Rectal smooth muscle tissue (tissue), 1 donor: ENCODE measurements around the gene OR51B2.
"Not testable (repeated sequence)": the region's sequence is repeated elsewhere in the genome, so short reads cannot be mapped to it uniquely, and the experiment has no call there.

ENCODE experiments used
- H3K27ac ChIP-seq: one replicate; pipeline ENCODE4 v1.7.0; 2013; ENCODE audit warnings: low read depth, low read length, inconsistent platforms
- H3K27me3 ChIP-seq: one replicate; pipeline ENCODE4 v1.7.0; 2013; ENCODE audit warnings: low read length; ENCODE audit not compliant: control insufficient read depth, insufficient read depth
- H3K36me3 ChIP-seq: one replicate; pipeline ENCODE4 v1.7.0; 2013; ENCODE audit warnings: low read length; ENCODE audit not compliant: control insufficient read depth, insufficient read depth
- H3K4me1 ChIP-seq: one replicate; pipeline ENCODE4 v1.7.0; 2013; ENCODE audit warnings: low read length; ENCODE audit not compliant: control insufficient read depth, insufficient read depth
- H3K4me3 ChIP-seq: one replicate; pipeline ENCODE4 v1.7.0; 2013; ENCODE audit warnings: low read length
- H3K9ac ChIP-seq: one replicate; pipeline ENCODE4 v1.7.0; 2013; ENCODE audit warnings: low read length

Gene OR51B2

DNA sequence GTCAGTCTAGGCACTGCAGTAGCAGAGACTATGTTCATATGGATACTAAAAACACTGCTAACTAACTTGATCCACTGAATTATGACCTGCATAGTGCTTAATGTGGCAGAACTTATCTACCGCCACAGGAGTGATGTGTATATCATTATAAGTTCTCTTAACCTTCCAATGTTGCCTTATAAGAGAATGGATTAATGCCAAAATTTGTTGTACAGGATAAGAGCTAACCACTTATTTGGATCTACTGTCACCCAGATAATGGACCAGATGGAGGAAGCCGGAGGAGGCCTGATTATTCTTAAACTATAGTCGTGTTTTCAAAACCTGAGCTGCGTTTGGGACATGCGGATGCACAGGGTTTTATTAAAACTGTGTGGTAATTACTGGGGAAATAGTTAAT, 20.5 kb downstream of the OR51B2 start:
- no peaks in the 10 kb centered on the region for H3K36me3 ChIP-seq
- no peak overlapping the region for H3K9ac ChIP-seq
- H3K27me3 ChIP-seq = no peaks in the 10 kb centered on the region
- no peaks in the 10 kb centered on the region for H3K4me1 ChIP-seq
- no peak overlapping the region for H3K27ac ChIP-seq
- no peak overlapping the region for H3K4me3 ChIP-seq

DNA sequence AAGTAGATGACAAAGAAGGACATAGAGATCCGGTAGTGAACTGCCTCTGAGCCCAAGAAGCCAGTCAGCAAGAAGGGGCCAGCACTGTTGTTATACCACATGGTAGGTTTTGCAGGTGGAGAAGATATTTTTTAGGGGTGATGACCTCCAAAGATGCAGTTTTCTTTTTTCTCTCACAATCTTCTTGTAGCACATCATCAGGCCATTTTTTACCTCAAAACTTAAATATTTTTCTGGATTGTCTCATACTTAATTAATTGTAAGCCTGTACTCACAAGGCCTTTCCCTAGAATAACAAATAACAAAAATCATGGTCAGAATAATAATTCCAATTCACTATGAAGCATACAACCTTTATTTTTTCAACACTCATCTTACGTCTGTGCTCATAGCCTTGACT, 22.3 kb downstream of the OR51B2 start, which contains the start of gene OR51B4:
OR51B4 (minus strand) TSS at position 101 of the 400 bp plus-strand sequence; CDS start at position 101, 0 bp downstream.
- no peak within 1 kb of the TSS for H3K4me3 ChIP-seq
- no peaks in the 10 kb centered on the region for H3K36me3 ChIP-seq
- no peak within 1 kb of the TSS for H3K9ac ChIP-seq
- no peaks in the 10 kb centered on the region for H3K4me1 ChIP-seq
- H3K27ac ChIP-seq = no peak within 1 kb of the TSS
- no peaks in the 10 kb centered on the region for H3K27me3 ChIP-seq

DNA sequence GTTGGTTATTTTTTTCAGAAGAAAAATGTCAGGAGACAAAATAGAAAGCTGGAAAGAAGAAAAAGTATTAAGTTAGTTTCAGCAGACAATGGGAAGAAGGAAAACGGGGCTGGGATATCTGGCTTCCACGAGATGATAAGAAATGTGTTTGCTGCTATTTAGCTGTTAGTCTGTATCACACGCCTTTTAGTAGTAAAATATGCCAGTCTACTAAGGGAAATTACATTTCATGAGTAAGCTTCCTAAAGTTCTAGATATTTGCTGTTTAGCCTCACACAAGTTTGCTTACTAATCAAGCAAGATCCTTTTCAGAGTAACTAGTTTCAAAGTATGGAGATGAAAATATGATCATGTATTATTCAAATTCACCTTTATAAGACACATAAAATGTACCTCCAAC, 23.8 kb downstream of the OR51B2 start:
- Histone ChIP-seq H3K36me3 (no peaks in the 10 kb centered on the region), H3K27me3 (no peaks in the 10 kb centered on the region), H3K9ac (no peak overlapping the region), H3K4me3 (no peak overlapping the region), H3K27ac (no peak overlapping the region), H3K4me1 (no peaks in the 10 kb centered on the region)

DNA sequence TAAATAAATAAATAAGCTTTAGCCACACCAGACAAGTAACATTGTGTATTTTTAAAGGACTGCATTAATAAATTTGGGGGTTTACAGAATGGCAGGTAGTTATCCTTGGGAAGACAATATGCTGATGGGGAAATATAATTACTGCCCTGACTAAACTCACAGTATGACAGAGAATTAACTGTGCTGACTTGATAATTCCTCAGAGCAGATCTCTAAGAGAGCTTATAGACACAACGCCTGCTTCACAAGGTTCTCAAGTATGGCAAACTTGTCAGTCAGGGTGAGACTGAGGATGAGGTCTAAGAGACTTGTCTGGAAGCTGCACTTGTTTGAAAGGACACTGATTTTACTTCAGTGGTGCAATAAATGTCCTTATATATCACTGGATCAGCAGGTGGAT, 25.6 kb downstream of the OR51B2 start:
- H3K9ac ChIP-seq = no peak overlapping the region
- no peaks in the 10 kb centered on the region for H3K36me3 ChIP-seq
- H3K4me3 ChIP-seq = no peak overlapping the region
- no peaks in the 10 kb centered on the region for H3K27me3 ChIP-seq
- H3K4me1 ChIP-seq = no peaks in the 10 kb centered on the region
- H3K27ac ChIP-seq = no peak overlapping the region

DNA sequence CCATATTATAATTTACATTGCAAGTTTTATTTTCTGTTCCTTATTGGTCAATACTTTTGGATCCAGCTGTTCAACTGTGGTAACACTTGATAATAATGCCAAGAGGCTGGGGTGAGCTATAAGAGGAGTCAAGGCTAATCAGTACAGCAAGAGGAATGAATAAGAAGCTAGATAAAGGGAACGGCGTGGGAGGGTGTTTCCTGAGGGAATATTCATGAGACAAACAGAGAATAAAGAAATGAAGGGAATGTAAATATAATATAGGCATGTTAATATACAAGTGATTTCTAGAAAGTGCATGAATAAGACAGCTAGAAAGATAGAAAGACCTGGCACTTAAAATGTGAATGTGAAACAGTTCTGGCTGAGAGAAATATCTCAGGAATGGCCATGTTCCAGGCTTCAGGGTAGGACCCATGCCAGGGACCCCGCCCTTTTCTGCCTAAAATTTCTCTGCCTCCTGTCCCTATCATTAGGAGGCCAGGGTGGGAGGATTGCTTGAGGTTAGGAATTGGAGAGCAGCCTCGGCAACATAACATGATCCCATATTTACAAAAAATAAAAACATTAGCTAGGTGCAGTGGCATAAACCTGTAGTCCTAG, 26.3 kb downstream of the OR51B2 start:
- Histone ChIP-seq H3K9ac (no peak overlapping the region), H3K4me3 (no peak overlapping the region), H3K36me3 (no peaks in the 10 kb centered on the region), H3K4me1 (no peaks in the 10 kb centered on the region), H3K27ac (no peak overlapping the region), H3K27me3 (no peaks in the 10 kb centered on the region)

DNA sequence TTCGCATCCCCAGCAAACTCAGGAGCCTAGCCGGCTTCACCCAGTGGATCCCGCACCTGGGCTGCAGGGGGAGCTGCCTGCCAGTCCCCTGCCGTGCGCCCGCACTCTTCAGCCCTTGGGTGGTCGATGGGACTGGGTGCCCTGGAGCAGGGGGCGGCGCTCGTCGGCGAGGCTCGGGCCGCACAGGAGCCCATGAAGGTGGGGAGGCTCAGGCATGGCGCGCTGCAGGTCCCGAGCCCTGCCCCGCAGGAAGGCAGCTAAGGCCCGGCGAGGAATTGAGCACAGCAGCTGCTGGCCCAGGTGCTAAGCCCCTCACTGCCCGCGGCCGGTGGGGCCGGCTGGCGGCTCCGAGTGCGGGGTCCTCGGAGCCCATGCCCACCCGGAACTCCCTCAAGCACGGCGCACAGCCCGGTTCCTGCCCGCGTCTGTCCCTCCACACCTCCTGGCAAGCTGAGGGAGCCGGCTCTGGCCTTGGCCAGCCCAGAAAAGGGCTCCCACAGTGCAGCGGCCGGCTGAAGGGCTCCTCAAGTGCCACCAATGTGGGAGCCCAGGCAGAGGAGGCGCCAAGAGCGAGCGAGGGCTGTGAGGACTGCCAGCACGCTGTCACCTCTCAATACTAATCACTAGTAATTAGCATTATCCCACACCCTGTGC, 29.6 kb downstream of the OR51B2 start:
- not testable (repeated sequence) for H3K27ac ChIP-seq, H3K9ac ChIP-seq, H3K4me1 ChIP-seq, H3K27me3 ChIP-seq, H3K4me3 ChIP-seq, H3K36me3 ChIP-seq

DNA sequence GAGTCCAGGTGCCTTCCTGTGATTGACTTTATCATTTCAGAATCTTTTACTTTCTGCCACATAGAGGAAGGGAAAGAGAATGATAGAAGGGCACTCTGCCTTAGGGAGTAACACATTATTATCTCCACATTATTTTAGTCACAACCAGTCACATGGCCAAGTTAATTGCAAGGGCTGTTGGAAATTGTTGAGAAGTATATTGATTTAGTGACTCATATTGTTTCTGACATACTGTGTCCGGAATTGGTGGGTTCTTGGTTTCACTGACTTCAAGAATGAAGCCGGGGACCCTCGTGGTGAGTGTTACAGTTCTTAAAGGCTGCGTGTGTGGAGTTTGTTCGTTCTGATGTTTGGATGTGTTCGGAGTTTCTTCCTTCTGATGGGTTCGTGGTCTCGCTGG, 31.1 kb downstream of the OR51B2 start:
- Histone ChIP-seq H3K4me3 (no peak overlapping the region), H3K36me3 (no peaks in the 10 kb centered on the region), H3K9ac (no peak overlapping the region), H3K27me3 (no peaks in the 10 kb centered on the region), H3K4me1 (no peaks in the 10 kb centered on the region), H3K27ac (no peak overlapping the region)

DNA sequence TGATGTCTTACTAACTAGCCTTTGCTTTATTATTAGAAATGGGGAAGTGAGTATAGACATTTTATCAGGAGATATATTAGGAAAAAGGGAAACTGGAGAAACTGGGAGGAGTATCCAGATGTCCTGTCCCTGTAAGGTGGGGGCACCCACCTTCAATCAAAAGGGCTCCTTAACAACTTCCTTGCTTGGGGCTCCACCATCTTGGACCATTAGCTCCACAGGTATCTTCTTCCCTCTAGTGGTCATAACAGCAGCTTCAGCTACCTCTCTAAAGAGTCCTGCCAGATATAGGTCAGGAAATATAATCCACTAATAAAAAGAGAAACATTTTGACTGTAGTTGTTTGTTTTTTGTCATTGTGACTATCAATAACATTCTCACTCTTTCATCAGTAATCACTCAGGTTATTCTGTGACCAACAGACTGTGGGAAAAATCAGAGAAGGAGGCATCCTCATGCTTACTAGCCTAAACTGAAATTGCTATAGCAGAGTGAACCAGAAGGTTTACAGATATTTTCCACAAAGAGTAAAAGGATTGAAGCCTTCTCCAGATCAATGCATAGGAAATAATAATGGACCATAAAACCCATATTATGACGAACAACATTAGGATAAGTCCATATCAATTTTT, 32.8 kb downstream of the OR51B2 start:
- no peak overlapping the region for H3K27ac ChIP-seq
- H3K4me3 ChIP-seq = no peak overlapping the region
- no peaks in the 10 kb centered on the region for H3K36me3 ChIP-seq
- H3K27me3 ChIP-seq = no peaks in the 10 kb centered on the region
- no peaks in the 10 kb centered on the region for H3K4me1 ChIP-seq
- H3K9ac ChIP-seq = no peak overlapping the region

DNA sequence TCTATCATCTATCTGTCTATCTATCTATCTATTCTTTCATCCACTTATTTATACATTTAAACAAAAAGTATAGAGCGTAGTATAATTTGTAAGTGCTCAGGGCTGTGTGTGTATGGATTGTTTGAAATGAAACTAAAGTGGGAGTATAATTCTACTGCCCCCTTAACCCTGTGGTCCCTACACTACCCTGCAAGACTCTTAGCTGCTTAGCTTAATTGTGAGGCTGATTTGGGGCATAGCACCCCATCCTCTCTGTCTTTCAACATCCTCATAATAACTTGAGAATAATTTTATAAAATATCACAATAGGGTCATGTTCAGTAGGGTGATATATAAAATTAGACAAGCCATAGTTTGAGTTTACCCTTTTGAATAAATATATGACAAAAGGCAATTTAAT, 34.0 kb downstream of the OR51B2 start:
- H3K4me3 ChIP-seq = no peak overlapping the region
- H3K27ac ChIP-seq = no peak overlapping the region
- no peaks in the 10 kb centered on the region for H3K4me1 ChIP-seq
- no peak overlapping the region for H3K9ac ChIP-seq
- no peaks in the 10 kb centered on the region for H3K27me3 ChIP-seq
- no peaks in the 10 kb centered on the region for H3K36me3 ChIP-seq

DNA sequence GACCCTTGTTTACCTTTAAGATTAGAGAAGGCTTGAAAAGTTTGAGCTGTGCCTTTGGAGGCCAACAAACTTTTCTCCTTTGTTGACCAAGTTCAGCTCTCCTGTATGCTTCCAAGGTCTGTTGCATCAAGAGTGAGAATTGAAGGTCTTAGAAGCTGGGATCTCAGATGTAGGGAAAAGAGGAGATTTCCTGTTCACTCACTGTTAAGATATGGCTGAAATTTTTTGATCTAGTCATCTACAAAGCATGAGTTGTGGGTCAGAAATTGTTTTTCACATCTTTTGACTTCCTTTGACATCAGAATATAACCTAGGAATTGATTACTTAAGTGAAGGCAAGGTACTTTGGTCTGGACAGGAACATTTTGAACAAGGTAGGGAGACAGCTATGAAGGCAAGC, 34.4 kb downstream of the OR51B2 start:
- no peaks in the 10 kb centered on the region for H3K36me3 ChIP-seq

DNA sequence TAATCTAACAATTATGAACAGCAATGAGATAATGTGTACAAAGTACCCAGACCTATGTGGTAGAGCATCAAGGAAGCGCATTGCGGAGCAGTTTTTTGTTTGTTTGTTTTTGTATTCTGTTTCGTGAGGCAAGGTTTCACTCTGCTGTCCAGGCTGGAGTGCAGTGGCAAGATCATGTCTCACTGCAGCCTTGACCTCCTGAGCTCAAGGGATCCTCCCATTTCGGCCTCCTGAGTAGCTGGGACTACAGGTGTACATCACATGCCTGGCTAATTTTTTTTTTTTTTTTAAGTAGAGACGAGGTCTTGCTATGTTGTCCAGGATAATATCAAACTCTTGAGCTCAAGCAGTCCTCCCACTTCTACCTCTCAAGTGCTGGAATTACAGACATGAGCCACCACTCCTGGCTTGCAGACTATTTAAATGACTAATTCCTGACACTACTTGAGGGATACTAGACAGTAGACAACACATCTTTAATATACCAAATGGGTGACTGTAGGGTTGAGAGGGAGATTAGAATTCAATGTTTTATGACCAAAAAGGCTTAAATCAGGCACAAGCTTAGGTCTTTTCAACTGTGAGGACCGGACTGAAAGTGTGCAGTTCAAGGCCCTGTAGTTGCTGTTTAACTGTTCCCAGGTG, 35.1 kb downstream of the OR51B2 start:
- no peak overlapping the region for H3K9ac ChIP-seq
- no peaks in the 10 kb centered on the region for H3K36me3 ChIP-seq
- no peak overlapping the region for H3K4me3 ChIP-seq
- H3K27me3 ChIP-seq = no peaks in the 10 kb centered on the region
- H3K4me1 ChIP-seq = no peaks in the 10 kb centered on the region
- H3K27ac ChIP-seq = no peak overlapping the region

More for the DNA sequence above, 34.4 kb downstream of the OR51B2 start:
- Histone ChIP-seq H3K27me3 (no peaks in the 10 kb centered on the region), H3K4me3 (no peak overlapping the region), H3K9ac (no peak overlapping the region), H3K4me1 (no peaks in the 10 kb centered on the region), H3K27ac (no peak overlapping the region)

DNA sequence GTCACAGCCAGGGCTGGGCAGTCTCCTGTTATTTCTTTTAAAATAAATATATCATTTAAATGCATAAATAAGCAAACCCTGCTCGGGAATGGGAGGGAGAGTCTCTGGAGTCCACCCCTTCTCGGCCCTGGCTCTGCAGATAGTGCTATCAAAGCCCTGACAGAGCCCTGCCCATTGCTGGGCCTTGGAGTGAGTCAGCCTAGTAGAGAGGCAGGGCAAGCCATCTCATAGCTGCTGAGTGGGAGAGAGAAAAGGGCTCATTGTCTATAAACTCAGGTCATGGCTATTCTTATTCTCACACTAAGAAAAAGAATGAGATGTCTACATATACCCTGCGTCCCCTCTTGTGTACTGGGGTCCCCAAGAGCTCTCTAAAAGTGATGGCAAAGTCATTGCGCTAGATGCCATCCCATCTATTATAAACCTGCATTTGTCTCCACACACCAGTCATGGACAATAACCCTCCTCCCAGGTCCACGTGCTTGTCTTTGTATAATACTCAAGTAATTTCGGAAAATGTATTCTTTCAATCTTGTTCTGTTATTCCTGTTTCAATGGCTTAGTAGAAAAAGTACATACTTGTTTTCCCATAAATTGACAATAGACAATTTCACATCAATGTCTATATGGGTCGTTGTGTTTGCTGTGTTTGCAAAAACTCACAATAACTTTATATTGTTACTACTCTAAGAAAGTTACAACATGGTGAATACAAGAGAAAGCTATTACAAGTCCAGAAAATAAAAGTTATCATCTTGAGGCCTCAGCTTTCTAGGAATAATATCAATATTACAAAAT, 35.8 kb downstream of the OR51B2 start:
- H3K4me3 ChIP-seq = no peak overlapping the region
- no peaks in the 10 kb centered on the region for H3K27me3 ChIP-seq
- no peaks in the 10 kb centered on the region for H3K36me3 ChIP-seq
- H3K27ac ChIP-seq = no peak overlapping the region
- H3K4me1 ChIP-seq = no peaks in the 10 kb centered on the region
- H3K9ac ChIP-seq = no peak overlapping the region
